Measurements from ENCODE around the gene DBP.
A peak's percentile ranks its signal among the peaks of the same experiment; 100 is the strongest.

The DBP gene

GRCh38 chr19:48614436-48615230, 22.5 kb downstream of the DBP start, which contains the start of gene FAM83E:
FAM83E (minus strand) TSS chr19:48615076; CDS start chr19:48613372, 1,704 bp downstream.
- Histone ChIP-seq H3K4me2 (ENCODE audit: low read length) (no peak within 1 kb of the TSS; the same call in 1 of the 2 replicates), H3F3A (ENCODE audit: insufficient read depth, low read length) (no peaks in the 10 kb centered on the region), H2AFZ (ENCODE audit: low read length) (no peak within 1 kb of the TSS), H3K9ac (ENCODE audit: low read length) (no peak within 1 kb of the TSS; the same call in 1 of the 2 replicates), H3K9me3 (ENCODE audit: low read length) (no peaks in the 10 kb centered on the region), H3K4me1 (ENCODE audit: insufficient read depth, low read length, severe bottlenecking) (peaks cover 37% of the 10 kb centered on the region), H3K4me3 (ENCODE audit: low read depth, low read length, poor library complexity, severe bottlenecking) (no peak within 1 kb of the TSS), H3K36me3 (ENCODE audit: insufficient read depth, low read length) (peaks cover 50% of the 10 kb centered on the region), H4K20me1 (ENCODE audit: insufficient read depth, low read length) (no peaks in the 10 kb centered on the region), H3K27me3 (ENCODE audit: insufficient read depth, low read length) (no peaks in the 10 kb centered on the region), H3K79me2 (ENCODE audit: insufficient read depth, low read length) (peaks cover 20% of the 10 kb centered on the region), H3K27ac (ENCODE audit: low read depth, low read length, poor library complexity, severe bottlenecking) (peak within 1 kb of the TSS; percentile 22), H3K9me2 (ENCODE audit: low read depth, low read length) (no peaks in the 10 kb centered on the region)
- no peak for TF ChIP-seq EZH2 (IDR thresholded peaks at IDR 0.05; ENCODE audit: borderline replicate concordance, low read length)
- TF ChIP-seq CTCF (IDR thresholded peaks at IDR 0.05; ENCODE audit: low read length) = no peak

- peaks cover 39% of the 10 kb centered on the region for H3K4me1 ChIP-seq (ENCODE audit: insufficient read depth, low read length, severe bottlenecking)
- H3K79me2 ChIP-seq (ENCODE audit: insufficient read depth, low read length) = peaks cover 20% of the 10 kb centered on the region
- H4K20me1 ChIP-seq (ENCODE audit: insufficient read depth, low read length) = no peaks in the 10 kb centered on the region
- peaks cover 50% of the 10 kb centered on the region for H3K36me3 ChIP-seq (ENCODE audit: insufficient read depth, low read length)
- no peak overlapping the region for H3K4me2 ChIP-seq (ENCODE audit: low read length)
- no peaks in the 10 kb centered on the region for H3F3A ChIP-seq (ENCODE audit: insufficient read depth, low read length)
- no peak for TF ChIP-seq CTCF (IDR thresholded peaks at IDR 0.05; ENCODE audit: low read length)
- TF ChIP-seq EZH2 (IDR thresholded peaks at IDR 0.05; ENCODE audit: borderline replicate concordance, low read length) = no peak
- H3K27me3 ChIP-seq (ENCODE audit: insufficient read depth, low read length) = no peaks in the 10 kb centered on the region
- no peaks in the 10 kb centered on the region for H3K9me2 ChIP-seq (ENCODE audit: low read depth, low read length)
- H3K27ac ChIP-seq (ENCODE audit: low read depth, low read length, poor library complexity, severe bottlenecking) = no peak overlapping the region
- H3K9me3 ChIP-seq (ENCODE audit: low read length) = no peaks in the 10 kb centered on the region
- no peak overlapping the region for H3K4me3 ChIP-seq (ENCODE audit: low read depth, low read length, poor library complexity, severe bottlenecking)
- H3K9ac ChIP-seq (ENCODE audit: low read length) = no peak overlapping the region
- H2AFZ ChIP-seq (ENCODE audit: low read length) = no peak overlapping the region
Measured at GRCh38 chr19:48613852-48614435, 23.2 kb downstream of the DBP start.

GRCh38 chr19:48613024-48613851, 23.9 kb downstream of the DBP start:
- TF ChIP-seq EZH2 (IDR thresholded peaks at IDR 0.05; ENCODE audit: borderline replicate concordance, low read length) (no peak), CTCF (IDR thresholded peaks at IDR 0.05; ENCODE audit: low read length) (no peak)
- Histone ChIP-seq H3K79me2 (ENCODE audit: insufficient read depth, low read length) (peaks cover 13% of the 10 kb centered on the region), H3K4me2 (ENCODE audit: low read length) (no peak overlapping the region), H3K9me3 (ENCODE audit: low read length) (no peaks in the 10 kb centered on the region), H3K27ac (ENCODE audit: low read depth, low read length, poor library complexity, severe bottlenecking) (no peak overlapping the region), H4K20me1 (ENCODE audit: insufficient read depth, low read length) (no peaks in the 10 kb centered on the region), H3K9ac (ENCODE audit: low read length) (no peak overlapping the region), H3K9me2 (ENCODE audit: low read depth, low read length) (no peaks in the 10 kb centered on the region), H3K4me3 (ENCODE audit: low read depth, low read length, poor library complexity, severe bottlenecking) (no peak overlapping the region), H3F3A (ENCODE audit: insufficient read depth, low read length) (no peaks in the 10 kb centered on the region), H2AFZ (ENCODE audit: low read length) (no peak overlapping the region), H3K36me3 (ENCODE audit: insufficient read depth, low read length) (peaks cover 45% of the 10 kb centered on the region), H3K27me3 (ENCODE audit: insufficient read depth, low read length) (no peaks in the 10 kb centered on the region), H3K4me1 (ENCODE audit: insufficient read depth, low read length, severe bottlenecking) (peaks cover 44% of the 10 kb centered on the region)

Data from OCI-LY1 (cell line).